Measurements from ENCODE around the gene SLC27A2.
"Not testable (repeated sequence)": the region's sequence is repeated elsewhere in the genome, so short reads cannot be mapped to it uniquely, and the experiment has no call there.

The SLC27A2 gene

GRCh38 chr15:50187997-50188396 lies 6.0 kb downstream of the SLC27A2 start:
- DNase-seq (ENCODE audit: insufficient read length, low spot score): no peak
- FAIRE-seq: no peak
- TF ChIP-seq TAF1 (IDR thresholded peaks at IDR 0.05; ENCODE audit: low read depth, low read length): no peak
- no peak for TF ChIP-seq POLR2AphosphoS5 (IDR thresholded peaks at IDR 0.05; ENCODE audit: low read depth, low read length)
- TF ChIP-seq POU2F2 (IDR thresholded peaks at IDR 0.05; ENCODE audit: low read depth, low read length): no peak
- no peak for TF ChIP-seq SPI1 (IDR thresholded peaks at IDR 0.05; ENCODE audit: low read depth, low read length)
- TF ChIP-seq PAX5 (IDR thresholded peaks at IDR 0.05; ENCODE audit: insufficient read depth, low read length, severe bottlenecking): no peak

GRCh38 chr15:50188793-50189192 lies 6.8 kb downstream of the SLC27A2 start:
- FAIRE-seq; DNase-seq (ENCODE audit: insufficient read length, low spot score): not testable (repeated sequence)

- no peak for DNase-seq (ENCODE audit: insufficient read length, low spot score)
- TF ChIP-seq PAX5 (IDR thresholded peaks at IDR 0.05; ENCODE audit: insufficient read depth, low read length, severe bottlenecking) (no peak), POU2F2 (IDR thresholded peaks at IDR 0.05; ENCODE audit: low read depth, low read length) (no peak), POLR2A (IDR thresholded peaks at IDR 0.05; ENCODE audit: low read depth, low read length) (no peak), SPI1 (IDR thresholded peaks at IDR 0.05; ENCODE audit: low read depth, low read length) (no peak), TAF1 (IDR thresholded peaks at IDR 0.05; ENCODE audit: low read depth, low read length) (no peak), POLR2AphosphoS5 (IDR thresholded peaks at IDR 0.05; ENCODE audit: low read depth, low read length) (no peak)
- FAIRE-seq: no peak
Observed at GRCh38 chr15:50189633-50190032, 7.6 kb downstream of the SLC27A2 start.

- FAIRE-seq (no peak), DNase-seq (ENCODE audit: insufficient read length, low spot score) (no peak)
- no peak for TF ChIP-seq POU2F2 (IDR thresholded peaks at IDR 0.05; ENCODE audit: low read depth, low read length)
- TF ChIP-seq PAX5 (IDR thresholded peaks at IDR 0.05; ENCODE audit: insufficient read depth, low read length, severe bottlenecking): no peak
- no peak for TF ChIP-seq SPI1 (IDR thresholded peaks at IDR 0.05; ENCODE audit: low read depth, low read length)
- TF ChIP-seq POLR2A (IDR thresholded peaks at IDR 0.05; ENCODE audit: low read depth, low read length): no peak
- TF ChIP-seq TAF1 (IDR thresholded peaks at IDR 0.05; ENCODE audit: low read depth, low read length): no peak
- TF ChIP-seq POLR2AphosphoS5 (IDR thresholded peaks at IDR 0.05; ENCODE audit: low read depth, low read length): no peak
Observed at GRCh38 chr15:50190166-50190570, 8.2 kb downstream of the SLC27A2 start.

GRCh38 chr15:50190723-50191122 lies 8.7 kb downstream of the SLC27A2 start:
- FAIRE-seq: no peak
- no peak for DNase-seq (ENCODE audit: insufficient read length, low spot score)
- no peak for TF ChIP-seq TAF1 (IDR thresholded peaks at IDR 0.05; ENCODE audit: low read depth, low read length)
- TF ChIP-seq SPI1 (IDR thresholded peaks at IDR 0.05; ENCODE audit: low read depth, low read length): no peak
- no peak for TF ChIP-seq POLR2AphosphoS5 (IDR thresholded peaks at IDR 0.05; ENCODE audit: low read depth, low read length)
- no peak for TF ChIP-seq POLR2A (IDR thresholded peaks at IDR 0.05; ENCODE audit: low read depth, low read length)
- TF ChIP-seq PAX5 (IDR thresholded peaks at IDR 0.05; ENCODE audit: insufficient read depth, low read length, severe bottlenecking): no peak
- TF ChIP-seq POU2F2 (IDR thresholded peaks at IDR 0.05; ENCODE audit: low read depth, low read length): no peak

- TF ChIP-seq SPI1 (IDR thresholded peaks at IDR 0.05; ENCODE audit: low read depth, low read length): no peak
- FAIRE-seq (no peak), DNase-seq (ENCODE audit: insufficient read length, low spot score) (no peak)
Observed at GRCh38 chr15:50192164-50192563, 10.2 kb downstream of the SLC27A2 start.

GRCh38 chr15:50192926-50193620 lies 11.1 kb downstream of the SLC27A2 start:
- FAIRE-seq (no peak), DNase-seq (ENCODE audit: insufficient read length, low spot score) (no peak)
- no peak for TF ChIP-seq TAF1 (IDR thresholded peaks at IDR 0.05; ENCODE audit: low read depth, low read length)
- no peak for TF ChIP-seq POLR2A (IDR thresholded peaks at IDR 0.05; ENCODE audit: low read depth, low read length)
- no peak for TF ChIP-seq PAX5 (IDR thresholded peaks at IDR 0.05; ENCODE audit: insufficient read depth, low read length, severe bottlenecking)
- no peak for TF ChIP-seq POU2F2 (IDR thresholded peaks at IDR 0.05; ENCODE audit: low read depth, low read length)
- TF ChIP-seq POLR2AphosphoS5 (IDR thresholded peaks at IDR 0.05; ENCODE audit: low read depth, low read length): no peak
- TF ChIP-seq SPI1 (IDR thresholded peaks at IDR 0.05; ENCODE audit: low read depth, low read length): no peak

GRCh38 chr15:50202003-50202402 lies 20.0 kb downstream of the SLC27A2 start:
- FAIRE-seq (no peak), DNase-seq (ENCODE audit: insufficient read length, low spot score) (no peak)
- no peak for TF ChIP-seq SPI1 (IDR thresholded peaks at IDR 0.05; ENCODE audit: low read depth, low read length)

- no peak for FAIRE-seq
- TF ChIP-seq POU2F2 (IDR thresholded peaks at IDR 0.05; ENCODE audit: low read depth, low read length) (no peak), SPI1 (IDR thresholded peaks at IDR 0.05; ENCODE audit: low read depth, low read length) (no peak), POLR2AphosphoS5 (IDR thresholded peaks at IDR 0.05; ENCODE audit: low read depth, low read length) (no peak), POLR2A (IDR thresholded peaks at IDR 0.05; ENCODE audit: low read depth, low read length) (no peak), TAF1 (IDR thresholded peaks at IDR 0.05; ENCODE audit: low read depth, low read length) (no peak), PAX5 (IDR thresholded peaks at IDR 0.05; ENCODE audit: insufficient read depth, low read length, severe bottlenecking) (no peak)
Observed at GRCh38 chr15:50206020-50206419, 24.0 kb downstream of the SLC27A2 start.

GRCh38 chr15:50209809-50210208 lies 27.8 kb downstream of the SLC27A2 start:
- no peak for FAIRE-seq
- DNase-seq (ENCODE audit: insufficient read length, low spot score): no peak
- no peak for TF ChIP-seq PAX5 (IDR thresholded peaks at IDR 0.05; ENCODE audit: insufficient read depth, low read length, severe bottlenecking)
- TF ChIP-seq POLR2AphosphoS5 (IDR thresholded peaks at IDR 0.05; ENCODE audit: low read depth, low read length): no peak
- TF ChIP-seq SPI1 (IDR thresholded peaks at IDR 0.05; ENCODE audit: low read depth, low read length): no peak
- TF ChIP-seq TAF1 (IDR thresholded peaks at IDR 0.05; ENCODE audit: low read depth, low read length): no peak
- TF ChIP-seq POU2F2 (IDR thresholded peaks at IDR 0.05; ENCODE audit: low read depth, low read length): no peak
- no peak for TF ChIP-seq POLR2A (IDR thresholded peaks at IDR 0.05; ENCODE audit: low read depth, low read length)

More at GRCh38 chr15:50206020-50206419, 24.0 kb downstream of the SLC27A2 start:
- DNase-seq (ENCODE audit: insufficient read length, low spot score): no peak
